AG08395 (cell line): ENCODE data around the gene DUSP28.
"Not testable (repeated sequence)": the region's sequence is repeated elsewhere in the genome, so short reads cannot be mapped to it uniquely, and the experiment has no call there.

Source experiments
- DNase-seq: peaks from one replicate; pipeline ENCODE4 v3.0.0; 2012; ENCODE audit warnings: mixed read lengths, low spot score

DUSP28 gene

GRCh38 chr2:240527153-240527750, 32.9 kb upstream of the DUSP28 start:
- no peak for DNase-seq

- no peak for DNase-seq
Observed at GRCh38 chr2:240528406-240529040, 31.6 kb upstream of the DUSP28 start.

- DNase-seq: no peak
Observed at GRCh38 chr2:240529344-240529999, 30.7 kb upstream of the DUSP28 start.

GRCh38 chr2:240530181-240530580, 30.0 kb upstream of the DUSP28 start:
- no peak for DNase-seq

GRCh38 chr2:240531038-240531437, 29.1 kb upstream of the DUSP28 start:
- no peak for DNase-seq

GRCh38 chr2:240532031-240532775, 28.0 kb upstream of the DUSP28 start:
- DNase-seq: no peak

GRCh38 chr2:240538031-240538780, 22.0 kb upstream of the DUSP28 start:
- no peak for DNase-seq

- DNase-seq: not testable (repeated sequence)
Observed at GRCh38 chr2:240539101-240539500, 21.1 kb upstream of the DUSP28 start.

- no peak for DNase-seq
Observed at GRCh38 chr2:240539906-240540305, 20.3 kb upstream of the DUSP28 start.

- DNase-seq: no peak
Observed at GRCh38 chr2:240551288-240551687, 8.9 kb upstream of the DUSP28 start.

- no peak for DNase-seq
Observed at GRCh38 chr2:240551811-240552210, 8.3 kb upstream of the DUSP28 start.

GRCh38 chr2:240553956-240554480, 6.1 kb upstream of the DUSP28 start:
- no peak for DNase-seq

- DNase-seq: no peak
Observed at GRCh38 chr2:240554767-240555493, 5.2 kb upstream of the DUSP28 start.

GRCh38 chr2:240555541-240556250, 4.5 kb upstream of the DUSP28 start:
- no peak for DNase-seq

GRCh38 chr2:240556553-240557100, 3.5 kb upstream of the DUSP28 start:
- DNase-seq: peak; percentile 43

- DNase-seq: no peak
Observed at GRCh38 chr2:240557101-240557751, 2.9 kb upstream of the DUSP28 start.

GRCh38 chr2:240557808-240558207, 2.3 kb upstream of the DUSP28 start, which contains the start of gene ANKMY1:
Gene ANKMY1 (minus strand): TSS chr2:240557988. CDS start chr2:240557335, 653 bp downstream.
- DNase-seq: peak; percentile 94

- no peak for DNase-seq
Observed at GRCh38 chr2:240558236-240558761, 1.9 kb upstream of the DUSP28 start.

GRCh38 chr2:240559286-240559685, 871 bp upstream of the DUSP28 start:
- DNase-seq: no peak
